ENCODE data around the gene RAB18. TPM values are rescaled to one million over a fixed set of nuclear protein-coding genes. Genes with fewer than 3 reads are reported as not detected.

RAB18 gene
- total RNA-seq, 1 donor from 2014 or later: 48.3 TPM

GRCh38 chr10:27481486-27481885 lies 22.6 kb upstream of the RAB18 start:
- Mint-ChIP-seq H3K9me3 (no peaks in the 10 kb centered on the region), H3K4me3 (no peak overlapping the region), H3K36me3 (ENCODE audit: low read depth) (no peaks in the 10 kb centered on the region), H3K27me3 (peaks cover 18% of the 10 kb centered on the region), H3K4me1 (peaks cover 6% of the 10 kb centered on the region), H3K27ac (no peak overlapping the region)
- intact Hi-C loops (cut with micrococcal nuclease): no loop called here
- no peak for ATAC-seq (ENCODE audit: low read depth)
- CTCF ChIA-PET: no interaction called here
- POLR2A ChIA-PET: no interaction called here
- no peak for DNase-seq
- no peak for TF ChIP-seq CTCF (IDR thresholded peaks at IDR 0.05)

DNA sequence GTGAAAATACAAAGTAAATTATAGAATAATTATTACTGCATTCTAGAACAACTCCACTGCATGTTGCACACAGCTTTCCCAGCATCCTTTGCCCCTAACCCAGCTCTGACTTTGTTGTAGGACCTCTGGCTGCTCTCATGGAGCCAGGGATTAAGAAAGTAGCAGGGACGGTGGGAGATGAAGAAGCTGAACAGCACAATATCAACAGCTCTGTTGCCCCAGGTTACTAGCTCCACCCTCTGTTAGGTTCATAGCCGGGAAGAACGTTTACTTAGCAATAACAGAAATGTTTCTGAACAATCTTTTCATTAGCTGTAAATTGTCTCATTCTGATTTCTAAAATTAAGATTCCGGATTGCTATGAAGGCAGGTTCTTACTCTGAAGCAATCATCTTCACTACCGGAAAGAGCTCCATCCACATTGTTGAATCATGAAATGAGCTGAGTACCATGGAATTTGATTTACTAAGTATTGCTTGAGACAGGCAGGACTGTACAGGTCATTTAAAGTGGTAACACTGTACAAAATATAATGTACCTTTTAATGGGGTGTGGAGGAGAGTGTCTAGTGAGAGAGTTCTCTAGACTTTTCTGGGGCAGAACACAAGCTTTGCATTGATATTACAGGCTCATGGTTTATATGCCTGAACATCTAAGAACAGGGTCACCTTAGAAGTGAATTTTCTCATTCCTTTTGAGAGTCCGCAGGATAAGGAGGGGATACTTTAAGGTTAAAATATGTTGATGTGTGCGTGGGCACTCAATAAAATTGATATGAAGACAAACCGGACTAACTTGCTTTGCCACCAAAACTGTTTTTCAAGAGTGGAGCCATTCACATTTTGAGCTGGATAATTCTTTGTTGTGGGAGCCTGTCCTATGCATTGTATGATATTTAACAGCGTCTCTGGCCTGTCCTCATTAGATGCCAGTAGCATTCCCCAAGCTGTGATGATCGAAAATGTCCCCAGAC lies 20.8 kb upstream of the RAB18 start:
- POLR2A ChIA-PET: no interaction called here
- no peak overlapping the region for H3K27ac Mint-ChIP-seq
- DNase-seq: no peak
- peaks cover 20% of the 10 kb centered on the region for H3K27me3 Mint-ChIP-seq
- H3K4me3 Mint-ChIP-seq: no peak overlapping the region
- H3K4me1 Mint-ChIP-seq: peaks cover 6% of the 10 kb centered on the region
- intact Hi-C loops (cut with micrococcal nuclease): no loop called here
- peaks cover 7% of the 10 kb centered on the region for H3K9me3 Mint-ChIP-seq
- no peak for TF ChIP-seq CTCF (IDR thresholded peaks at IDR 0.05)
- CTCF ChIA-PET: no interaction called here
- no peak for ATAC-seq (ENCODE audit: low read depth)
- H3K36me3 Mint-ChIP-seq (ENCODE audit: low read depth): no peaks in the 10 kb centered on the region

GRCh38 chr10:27485368-27485767 lies 18.7 kb upstream of the RAB18 start:
- Mint-ChIP-seq H3K4me1 (peaks cover 6% of the 10 kb centered on the region), H3K9me3 (peaks cover 7% of the 10 kb centered on the region), H3K27ac (no peak overlapping the region), H3K36me3 (ENCODE audit: low read depth) (no peaks in the 10 kb centered on the region), H3K27me3 (peaks cover 24% of the 10 kb centered on the region), H3K4me3 (no peak overlapping the region)
- POLR2A ChIA-PET: no interaction called here
- no peak for ATAC-seq (ENCODE audit: low read depth)
- no peak for DNase-seq
- TF ChIP-seq CTCF (IDR thresholded peaks at IDR 0.05): no peak
- CTCF ChIA-PET: no interaction called here
- intact Hi-C loops (cut with micrococcal nuclease): no loop called here

DNA sequence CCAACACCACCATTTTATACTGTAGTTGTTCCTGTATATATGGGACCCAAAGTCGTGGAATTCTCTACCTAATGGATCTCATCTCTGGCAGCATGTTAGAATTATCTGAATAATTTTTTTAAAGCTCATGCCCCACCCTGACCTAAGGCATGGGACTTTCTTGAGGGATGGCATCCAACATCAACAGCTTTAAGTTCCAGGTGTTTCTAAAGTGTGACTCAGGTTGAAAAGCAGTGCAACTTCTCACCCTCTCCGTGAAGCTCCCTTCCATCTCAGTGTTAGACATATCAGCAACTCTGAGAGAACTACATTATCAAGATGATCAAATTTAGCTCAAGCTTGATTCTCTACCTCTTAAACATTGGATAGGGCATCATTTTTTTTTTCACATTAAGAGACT lies 18.1 kb upstream of the RAB18 start:
- Mint-ChIP-seq H3K27me3 (peaks cover 28% of the 10 kb centered on the region), H3K4me3 (no peak overlapping the region), H3K4me1 (peaks cover 5% of the 10 kb centered on the region), H3K9me3 (peaks cover 9% of the 10 kb centered on the region), H3K36me3 (ENCODE audit: low read depth) (peaks cover 2% of the 10 kb centered on the region), H3K27ac (no peak overlapping the region)
- POLR2A ChIA-PET: no interaction called here
- CTCF ChIA-PET: no interaction called here
- ATAC-seq (ENCODE audit: low read depth) (no peak), DNase-seq (no peak)
- no peak for TF ChIP-seq CTCF (IDR thresholded peaks at IDR 0.05)
- intact Hi-C loops (cut with micrococcal nuclease): no loop called here

- intact Hi-C loops (cut with micrococcal nuclease): no loop called here
- Mint-ChIP-seq H3K4me3 (no peak overlapping the region), H3K9me3 (peaks cover 21% of the 10 kb centered on the region), H3K27me3 (peaks cover 31% of the 10 kb centered on the region), H3K36me3 (ENCODE audit: low read depth) (peaks cover 7% of the 10 kb centered on the region), H3K27ac (no peak overlapping the region), H3K4me1 (no peaks in the 10 kb centered on the region)
- ATAC-seq (ENCODE audit: low read depth): no peak
- ChIA-PET CTCF (interaction anchor here (1.5 kb wide), 1 partner anchor 13 kb away, joined by 3 read pairs; the partner anchor contains the start of gene RAB18), POLR2A (no interaction called here)
- no peak for DNase-seq
- TF ChIP-seq CTCF (IDR thresholded peaks at IDR 0.05): no peak
Measured at GRCh38 chr10:27490807-27491206, 13.3 kb upstream of the RAB18 start.
